Activated CD8-positive, alpha-beta T cell treated with anti-CD3 and anti-CD28 coated beads for 36 hours (primary cell): ENCODE data around the gene KDM2A. TPM values are rescaled to one million over a fixed set of nuclear protein-coding genes. Genes with fewer than 3 reads are reported as not detected.

Source experiments
- ATAC-seq: fragments of 200-7000 bp; cut with Tn5 transposase; one replicate; pipeline ENCODE4 v1.10.0; 2021; ENCODE audit warnings: mild to moderate bottlenecking, moderate library complexity
- CTCF ChIA-PET: fragments of 350-600 bp; sonication (Branson Sonifier 250); formaldehyde crosslinking; loops from one replicate; lab custom pipeline; 2021; ENCODE audit warnings: antibody characterized with exemption; lab: Charles Lee
- POLR2A ChIA-PET: fragments of 350-600 bp; sonication (Branson Sonifier 250); formaldehyde crosslinking; loops from one replicate; lab custom pipeline; 2021; ENCODE audit warnings: antibody characterized with exemption; lab: Charles Lee
- DNase-seq: peaks from one replicate; pipeline ENCODE4 v3.0.0-alpha.2; 2020
- H3K27ac Mint-ChIP-seq: one replicate; pipeline ENCODE4 v1.8.0; 2021; ENCODE audit warnings: mild to moderate bottlenecking, mixed read lengths
- H3K27me3 Mint-ChIP-seq: one replicate; pipeline ENCODE4 v1.8.0; 2021; ENCODE audit warnings: mixed read lengths
- H3K36me3 Mint-ChIP-seq: one replicate; pipeline ENCODE4 v1.8.0; 2021; ENCODE audit warnings: low read depth, mixed read lengths
- H3K4me1 Mint-ChIP-seq: one replicate; pipeline ENCODE4 v1.8.0; 2021; ENCODE audit warnings: low read depth, mixed read lengths
- H3K4me3 Mint-ChIP-seq: one replicate; pipeline ENCODE4 v1.8.0; 2021; ENCODE audit warnings: mild to moderate bottlenecking, moderate library complexity, mixed read lengths
- H3K9me3 Mint-ChIP-seq: one replicate; pipeline ENCODE4 v1.8.0; 2021; ENCODE audit warnings: mixed read lengths
- CTCF ChIP-seq: fragments of 200-600 bp; IDR thresholded peaks from one replicate; pipeline ENCODE4 v1.8.0; 2022; ENCODE audit warnings: antibody characterized with exemption, mild to moderate bottlenecking
- intact Hi-C: fragments of 100-400 bp; cut with micrococcal nuclease; formaldehyde crosslinking; loops from one replicate; pipeline ENCODE4 v1.10.0; 2022
- total RNA-seq, 2 experiments: library from RNA; stranded (reverse); gene quantifications; one replicate each; pipeline ENCODE4 v1.2.3, GENCODE V29; 2021

Gene KDM2A
- total RNA-seq, 2 experiments from 2014 or later, result 79.6 to 88.1 TPM

GRCh38 chr11:67280341-67280787 is 161.3 kb downstream of the KDM2A start:
- Mint-ChIP-seq H3K27me3 (no peaks in the 10 kb centered on the region), H3K27ac (peak overlapping the region; percentile 97), H3K36me3 (peaks cover 66% of the 10 kb centered on the region), H3K4me3 (no peak overlapping the region), H3K4me1 (peaks cover 38% of the 10 kb centered on the region), H3K9me3 (no peaks in the 10 kb centered on the region)
- ATAC-seq (no peak), DNase-seq (no peak)
- ChIA-PET CTCF (interaction anchor here (1.9 kb wide), 1 partner anchor 19 kb away, joined by 7 read pairs; no protein-coding TSS in a partner anchor), POLR2A (interaction anchor here (1.0 to 19.8 kb wide), 3 partner anchors 10 to 25 kb away, joined by 3 to 308 read pairs (median 89); partner anchors contain the start of genes ANKRD13D and GRK2)
- intact Hi-C loops, result no loop called here
- TF ChIP-seq CTCF, result no peak

DNA sequence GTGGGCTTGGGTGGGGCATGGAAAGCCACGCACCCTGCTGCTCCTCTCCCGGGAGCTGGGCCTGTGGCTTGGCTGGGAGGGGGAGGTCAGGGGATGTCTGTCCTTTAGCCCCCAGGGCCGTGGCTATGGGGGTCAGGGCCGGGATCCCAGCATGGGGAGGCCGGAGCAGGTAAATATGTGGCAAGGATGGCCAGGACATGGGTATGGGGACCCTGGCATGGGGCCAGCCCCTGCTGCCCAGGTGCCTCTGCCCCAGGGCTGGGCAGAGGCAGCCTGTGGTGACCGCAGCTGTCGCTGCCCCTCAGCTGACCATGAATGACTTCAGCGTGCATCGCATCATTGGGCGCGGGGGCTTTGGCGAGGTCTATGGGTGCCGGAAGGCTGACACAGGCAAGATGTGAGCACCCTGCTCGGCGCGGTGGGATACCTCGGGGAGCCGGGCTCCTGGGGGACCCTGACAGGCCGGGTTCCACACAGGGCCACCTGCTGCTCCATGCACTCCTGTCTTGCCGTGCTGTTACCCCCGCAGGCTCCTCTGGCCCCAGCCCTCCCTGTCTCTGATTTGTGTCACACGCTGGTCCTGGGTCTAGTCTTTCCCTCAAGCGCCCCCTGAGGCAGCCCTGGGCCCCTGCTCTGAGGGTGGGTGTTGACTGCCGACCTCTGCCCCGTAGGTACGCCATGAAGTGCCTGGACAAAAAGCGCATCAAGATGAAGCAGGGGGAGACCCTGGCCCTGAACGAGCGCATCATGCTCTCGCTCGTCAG is 161.9 kb downstream of the KDM2A start:
- ChIA-PET CTCF (interaction anchor here (1.9 kb wide), 1 partner anchor 19 kb away, joined by 7 read pairs; no protein-coding TSS in a partner anchor), POLR2A (interaction anchor here (0.6 to 19.8 kb wide), 4 partner anchors 10 to 60 kb away, joined by 3 to 308 read pairs (median 46); partner anchors contain the start of genes ANKRD13D and GRK2)
- no peaks in the 10 kb centered on the region for H3K27me3 Mint-ChIP-seq
- no peak overlapping the region for H3K4me3 Mint-ChIP-seq
- no peaks in the 10 kb centered on the region for H3K9me3 Mint-ChIP-seq
- intact Hi-C loops, result no loop called here
- DNase-seq, result no peak
- H3K27ac Mint-ChIP-seq, result no peak overlapping the region
- peaks cover 60% of the 10 kb centered on the region for H3K36me3 Mint-ChIP-seq
- TF ChIP-seq CTCF, result no peak
- H3K4me1 Mint-ChIP-seq, result peaks cover 35% of the 10 kb centered on the region
- ATAC-seq, result no peak

- DNase-seq, result no peak
- intact Hi-C loops, result no loop called here
- ChIA-PET POLR2A (interaction anchor here (0.6 to 9.3 kb wide), 4 partner anchors 12 to 59 kb away, joined by 3 to 89 read pairs (median 4); partner anchors contain the start of gene GRK2), CTCF (no interaction called here)
- H3K9me3 Mint-ChIP-seq, result no peaks in the 10 kb centered on the region
- H3K4me1 Mint-ChIP-seq, result peaks cover 34% of the 10 kb centered on the region
- H3K27me3 Mint-ChIP-seq, result no peaks in the 10 kb centered on the region
- H3K36me3 Mint-ChIP-seq, result peaks cover 60% of the 10 kb centered on the region
- ATAC-seq, result no peak
- H3K27ac Mint-ChIP-seq, result peak overlapping the region; percentile 38
- no peak overlapping the region for H3K4me3 Mint-ChIP-seq
- no peak for TF ChIP-seq CTCF
These were observed 162.6 kb downstream of the KDM2A start for GRCh38 chr11:67281552-67282150.

DNA sequence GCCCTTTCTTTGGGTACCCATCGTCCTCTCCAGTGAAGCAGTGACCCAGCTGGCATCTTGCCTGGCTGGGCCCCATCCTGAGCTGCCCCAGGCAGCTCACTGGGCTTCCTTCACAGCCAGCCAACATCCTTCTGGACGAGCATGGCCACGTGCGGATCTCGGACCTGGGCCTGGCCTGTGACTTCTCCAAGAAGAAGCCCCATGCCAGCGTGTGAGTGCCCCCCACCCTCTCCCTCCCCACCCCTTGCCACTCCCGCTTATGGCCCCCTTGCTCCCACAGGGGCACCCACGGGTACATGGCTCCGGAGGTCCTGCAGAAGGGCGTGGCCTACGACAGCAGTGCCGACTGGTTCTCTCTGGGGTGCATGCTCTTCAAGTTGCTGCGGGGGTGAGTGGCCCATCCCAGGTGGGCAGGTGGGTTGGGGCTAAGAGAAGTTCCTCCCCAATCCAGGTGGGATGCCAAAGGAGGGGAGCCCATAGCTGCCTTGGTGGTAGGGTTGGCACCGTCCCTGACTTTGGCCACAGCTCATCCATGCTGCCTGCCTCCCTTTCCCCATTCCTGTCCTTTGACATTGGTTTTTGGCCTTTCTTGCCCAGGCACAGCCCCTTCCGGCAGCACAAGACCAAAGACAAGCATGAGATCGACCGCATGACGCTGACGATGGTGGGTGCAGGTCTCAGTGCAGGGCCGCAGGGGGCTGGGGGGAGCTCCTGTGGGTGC is 163.3 kb downstream of the KDM2A start:
- Mint-ChIP-seq H3K27ac (peak overlapping the region; percentile 76), H3K36me3 (peaks cover 60% of the 10 kb centered on the region), H3K4me3 (no peak overlapping the region), H3K27me3 (no peaks in the 10 kb centered on the region), H3K9me3 (no peaks in the 10 kb centered on the region), H3K4me1 (peaks cover 39% of the 10 kb centered on the region)
- no peak for DNase-seq
- ChIA-PET POLR2A (interaction anchor here (0.8 to 9.3 kb wide), 6 partner anchors 8 to 43 kb away, joined by 3 to 89 read pairs (median 4); partner anchors contain the start of gene GRK2), CTCF (interaction anchor here (1.5 to 2.6 kb wide), 3 partner anchors 10 to 70 kb away, joined by 5 to 11 read pairs (median 5); no protein-coding TSS in a partner anchor)
- TF ChIP-seq CTCF, result no peak
- ATAC-seq, result no peak
- intact Hi-C loops, result no loop called here
